ENCODE data around the gene BMPR1A. TPM values are rescaled to one million over a fixed set of nuclear protein-coding genes. Genes with fewer than 3 reads are reported as not detected.

The BMPR1A gene
- total and polyA plus RNA-seq, 7 experiments from 2014 or later = 2.1 to 11.3 (median 5.6) TPM

DNA sequence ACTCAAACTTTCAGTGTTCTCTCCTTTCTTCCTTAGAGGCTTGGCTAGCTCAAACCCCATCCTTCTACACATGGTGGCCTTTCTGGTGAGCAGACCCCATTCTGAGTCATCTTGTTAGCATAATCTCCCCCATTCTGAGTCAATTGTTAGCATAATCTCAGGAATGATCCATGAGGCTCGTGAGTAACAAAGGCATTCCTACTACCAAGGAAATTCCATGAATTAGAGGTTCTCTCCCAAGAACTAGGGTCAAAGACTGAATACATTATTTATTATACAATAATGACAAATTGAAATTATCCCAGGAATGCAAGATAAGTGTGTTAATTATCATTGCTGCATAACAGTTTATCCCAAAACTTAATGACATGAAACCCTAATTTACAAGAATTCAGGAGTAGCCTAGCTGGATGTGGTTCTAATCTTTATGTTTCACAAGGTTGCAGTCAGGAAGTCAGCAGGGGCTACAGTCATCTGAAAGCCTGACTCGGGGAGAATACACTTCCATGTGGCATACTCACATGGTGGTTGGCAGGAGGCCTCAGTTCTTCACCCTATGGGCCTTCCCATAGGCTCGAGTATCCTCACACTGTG, 100.8 kb downstream of the BMPR1A start:
- Mint-ChIP-seq H3K27ac (no peak overlapping the region), H3K4me3 (no peak overlapping the region), H3K36me3 (peaks cover 0 to 10% (median 3%) of the 10 kb centered on the region in 5 donors), H3K4me1 (no peaks in the 10 kb centered on the region), H3K27me3 (no peaks in the 10 kb centered on the region), H3K9me3 (peaks cover 0 to 8% (median 0%) of the 10 kb centered on the region in 11 donors)
- H3K9me3 ChIP-seq (ENCODE audit: control insufficient read depth in 2 of 3, low read length in 3 of 3) = no peaks in the 10 kb centered on the region
- H3K36me3 ChIP-seq (ENCODE audit: control insufficient read depth in 2 of 3, insufficient read depth in 3 of 3, low read length in 3 of 3) = no peaks in the 10 kb centered on the region
- DNase-seq (no peak), ATAC-seq (no peak)
- intact Hi-C loops (cut with micrococcal nuclease) = no loop called here
- H3K27ac ChIP-seq (ENCODE audit: low read depth, low read length) = no peak overlapping the region
- ChIA-PET CTCF (no interaction called here), POLR2A (no interaction called here)
- no peaks in the 10 kb centered on the region for H3K27me3 ChIP-seq (ENCODE audit: control insufficient read depth in 2 of 2, insufficient read depth in 2 of 2, low read length in 2 of 2)
- H3K4me3 ChIP-seq (ENCODE audit: low read length) = no peak overlapping the region
- no peaks in the 10 kb centered on the region for H3K4me1 ChIP-seq (ENCODE audit: control insufficient read depth in 2 of 2, insufficient read depth in 2 of 2, low read length in 2 of 2)

DNA sequence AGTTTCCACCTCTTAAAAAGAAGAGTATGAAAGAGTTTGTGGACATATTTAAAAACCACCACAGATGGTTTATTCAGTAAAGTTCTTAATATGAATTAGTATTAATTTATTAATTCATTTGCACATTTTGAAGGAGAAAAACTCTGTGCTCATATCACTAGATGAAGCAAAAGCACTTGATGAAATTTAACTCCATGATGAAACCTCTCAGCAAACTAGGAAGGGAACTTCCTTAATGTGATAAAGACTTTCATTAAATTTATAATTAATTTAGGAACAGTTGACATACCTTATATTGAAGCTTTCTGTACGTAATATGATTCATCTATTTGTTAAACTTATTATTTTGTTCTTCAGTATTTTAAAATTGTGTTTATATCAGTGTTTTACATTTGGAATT, 101.6 kb downstream of the BMPR1A start:
- Mint-ChIP-seq H3K27ac (no peak overlapping the region), H3K4me3 (no peak overlapping the region), H3K9me3 (peaks cover 0 to 5% (median 0%) of the 10 kb centered on the region in 11 donors), H3K4me1 (no peaks in the 10 kb centered on the region), H3K27me3 (no peaks in the 10 kb centered on the region), H3K36me3 (peaks cover 0 to 10% (median 3%) of the 10 kb centered on the region in 5 donors)
- ATAC-seq = no peak
- no peak for DNase-seq
- H3K36me3 ChIP-seq (ENCODE audit: control insufficient read depth in 2 of 3, insufficient read depth in 3 of 3, low read length in 3 of 3) = no peaks in the 10 kb centered on the region
- intact Hi-C loops (cut with micrococcal nuclease) = no loop called here
- H3K27ac ChIP-seq (ENCODE audit: low read depth, low read length) = no peak overlapping the region
- CTCF ChIA-PET = no interaction called here
- H3K27me3 ChIP-seq (ENCODE audit: control insufficient read depth in 2 of 2, insufficient read depth in 2 of 2, low read length in 2 of 2) = no peaks in the 10 kb centered on the region
- no peaks in the 10 kb centered on the region for H3K9me3 ChIP-seq (ENCODE audit: control insufficient read depth in 2 of 3, low read length in 3 of 3)
- no peaks in the 10 kb centered on the region for H3K4me1 ChIP-seq (ENCODE audit: control insufficient read depth in 2 of 2, insufficient read depth in 2 of 2, low read length in 2 of 2)
- POLR2A ChIA-PET = no interaction called here
- no peak overlapping the region for H3K4me3 ChIP-seq (ENCODE audit: low read length)

DNA sequence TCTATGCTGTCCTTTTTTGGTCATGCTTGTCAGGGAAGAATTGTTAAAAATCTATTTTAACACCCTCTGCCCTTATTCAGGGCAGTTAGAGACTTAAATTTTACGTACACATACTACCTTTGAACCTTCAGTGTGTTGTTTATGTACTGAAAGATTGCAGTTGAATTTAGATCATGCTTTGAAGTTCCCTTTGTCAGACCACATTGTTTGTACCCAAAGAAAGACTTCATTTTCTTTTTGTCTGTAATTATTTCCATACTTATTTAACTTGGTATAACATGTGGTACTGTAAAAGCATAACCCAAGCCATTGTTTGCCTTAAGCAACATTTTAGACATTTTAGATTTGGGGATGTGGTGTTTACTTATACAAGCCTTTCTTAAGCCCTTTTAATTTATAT, 104.9 kb downstream of the BMPR1A start:
- CTCF ChIA-PET = interaction anchor here (0.7 kb wide), 1 partner anchor 256 kb away, joined by 5 read pairs; no protein-coding TSS in a partner anchor
- no peaks in the 10 kb centered on the region for H3K4me1 ChIP-seq (ENCODE audit: control insufficient read depth in 2 of 2, insufficient read depth in 2 of 2, low read length in 2 of 2)
- H3K4me3 Mint-ChIP-seq = no peak overlapping the region
- H3K27me3 ChIP-seq (ENCODE audit: control insufficient read depth in 2 of 2, insufficient read depth in 2 of 2, low read length in 2 of 2) = no peaks in the 10 kb centered on the region
- no peaks in the 10 kb centered on the region for H3K9me3 ChIP-seq (ENCODE audit: control insufficient read depth in 2 of 3, low read length in 3 of 3)
- no peak overlapping the region for H3K27ac ChIP-seq (ENCODE audit: low read depth, low read length)
- no peaks in the 10 kb centered on the region for H3K9me3 Mint-ChIP-seq
- POLR2A ChIA-PET = no interaction called here
- H3K4me1 Mint-ChIP-seq = peaks cover 0 to 1% (median 0%) of the 10 kb centered on the region in 7 donors
- intact Hi-C loops (cut with micrococcal nuclease) = no loop called here
- peaks cover 0 to 5% (median 0%) of the 10 kb centered on the region in 5 donors for H3K36me3 Mint-ChIP-seq
- no peak overlapping the region for H3K4me3 ChIP-seq (ENCODE audit: low read length)
- no peaks in the 10 kb centered on the region for H3K36me3 ChIP-seq (ENCODE audit: control insufficient read depth in 2 of 3, insufficient read depth in 3 of 3, low read length in 3 of 3)
- no peak overlapping the region for H3K27ac Mint-ChIP-seq
- no peaks in the 10 kb centered on the region for H3K27me3 Mint-ChIP-seq
- ATAC-seq = no peak
- no peak for DNase-seq

GRCh38 chr10:86862373-86862772, 106.0 kb downstream of the BMPR1A start:
- intact Hi-C loops (cut with micrococcal nuclease) = no loop called here
- Mint-ChIP-seq H3K9me3 (no peaks in the 10 kb centered on the region), H3K36me3 (peaks cover 0 to 3% (median 0%) of the 10 kb centered on the region in 5 donors), H3K4me1 (peaks cover 0 to 1% (median 0%) of the 10 kb centered on the region in 7 donors), H3K4me3 (no peak overlapping the region), H3K27ac (no peak overlapping the region), H3K27me3 (no peaks in the 10 kb centered on the region)
- H3K4me1 ChIP-seq (ENCODE audit: control insufficient read depth in 2 of 2, insufficient read depth in 2 of 2, low read length in 2 of 2) = no peaks in the 10 kb centered on the region
- H3K27me3 ChIP-seq (ENCODE audit: control insufficient read depth in 2 of 2, insufficient read depth in 2 of 2, low read length in 2 of 2) = no peaks in the 10 kb centered on the region
- ChIA-PET POLR2A (no interaction called here), CTCF (no interaction called here)
- ATAC-seq (no peak), DNase-seq (no peak)
- H3K9me3 ChIP-seq (ENCODE audit: control insufficient read depth in 2 of 3, low read length in 3 of 3) = no peaks in the 10 kb centered on the region
- no peak overlapping the region for H3K27ac ChIP-seq (ENCODE audit: low read depth, low read length)
- no peaks in the 10 kb centered on the region for H3K36me3 ChIP-seq (ENCODE audit: control insufficient read depth in 2 of 3, insufficient read depth in 3 of 3, low read length in 3 of 3)
- H3K4me3 ChIP-seq (ENCODE audit: low read length) = no peak overlapping the region

DNA sequence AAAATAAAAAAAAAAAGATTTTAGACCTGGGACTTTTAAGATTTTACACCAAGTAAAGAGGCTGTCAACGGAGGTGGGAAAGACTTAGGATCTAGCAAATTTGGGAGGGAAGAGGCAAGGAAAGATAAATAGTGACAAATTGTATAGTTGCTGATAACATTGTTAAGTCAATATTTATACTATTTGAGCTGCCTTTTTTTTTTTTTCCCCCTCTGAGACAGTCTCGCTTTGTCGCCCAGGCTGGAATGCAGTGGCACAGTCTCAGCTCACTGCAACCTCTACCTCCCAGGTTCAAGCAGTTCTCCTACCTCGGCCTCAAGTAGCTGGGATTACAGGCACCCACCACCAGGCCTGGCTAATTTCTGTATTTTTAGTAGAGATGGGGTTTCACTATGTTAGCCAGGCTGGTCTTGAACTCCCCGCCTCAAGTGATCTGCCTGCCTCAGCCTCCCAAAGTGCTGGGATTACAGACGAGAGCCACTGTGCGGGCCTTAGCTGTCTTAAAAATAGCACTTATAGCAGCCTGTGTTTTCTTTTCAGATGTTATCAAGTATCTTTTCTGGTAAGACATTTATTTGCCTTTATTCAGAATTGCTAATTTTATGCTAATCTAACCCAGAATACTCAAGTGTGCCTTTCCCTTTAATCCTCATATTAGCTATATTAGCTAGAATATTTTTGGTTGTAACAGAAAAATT, 106.5 kb downstream of the BMPR1A start:
- Mint-ChIP-seq H3K27me3 (peaks cover 0 to 2% (median 0%) of the 10 kb centered on the region in 5 donors), H3K4me1 (peaks cover 0 to 1% (median 0%) of the 10 kb centered on the region in 7 donors), H3K27ac (no peak overlapping the region), H3K36me3 (peaks cover 0 to 4% (median 0%) of the 10 kb centered on the region in 5 donors), H3K4me3 (no peak overlapping the region), H3K9me3 (no peaks in the 10 kb centered on the region)
- ATAC-seq = no peak
- DNase-seq = no peak
- CTCF ChIA-PET = no interaction called here
- no peak overlapping the region for H3K4me3 ChIP-seq (ENCODE audit: low read length)
- intact Hi-C loops (cut with micrococcal nuclease) = no loop called here
- H3K27ac ChIP-seq (ENCODE audit: low read depth, low read length) = no peak overlapping the region
- H3K36me3 ChIP-seq (ENCODE audit: control insufficient read depth in 2 of 3, insufficient read depth in 3 of 3, low read length in 3 of 3) = no peaks in the 10 kb centered on the region
- POLR2A ChIA-PET = no interaction called here
- H3K27me3 ChIP-seq (ENCODE audit: control insufficient read depth in 2 of 2, insufficient read depth in 2 of 2, low read length in 2 of 2) = no peaks in the 10 kb centered on the region
- no peaks in the 10 kb centered on the region for H3K4me1 ChIP-seq (ENCODE audit: control insufficient read depth in 2 of 2, insufficient read depth in 2 of 2, low read length in 2 of 2)
- H3K9me3 ChIP-seq (ENCODE audit: control insufficient read depth in 2 of 3, low read length in 3 of 3) = no peaks in the 10 kb centered on the region

- Mint-ChIP-seq H3K4me3 (no peak overlapping the region), H3K27me3 (peaks cover 0 to 2% (median 0%) of the 10 kb centered on the region in 5 donors), H3K9me3 (no peaks in the 10 kb centered on the region), H3K27ac (no peak overlapping the region), H3K4me1 (peaks cover 0 to 1% (median 0%) of the 10 kb centered on the region in 7 donors), H3K36me3 (peaks cover 0 to 4% (median 0%) of the 10 kb centered on the region in 5 donors)
- ATAC-seq (no peak), DNase-seq (no peak)
- Histone ChIP-seq H3K4me1 (ENCODE audit: control insufficient read depth in 2 of 2, insufficient read depth in 2 of 2, low read length in 2 of 2) (no peaks in the 10 kb centered on the region), H3K27me3 (ENCODE audit: control insufficient read depth in 2 of 2, insufficient read depth in 2 of 2, low read length in 2 of 2) (no peaks in the 10 kb centered on the region), H3K9me3 (ENCODE audit: control insufficient read depth in 2 of 3, low read length in 3 of 3) (no peaks in the 10 kb centered on the region), H3K27ac (ENCODE audit: low read depth, low read length) (no peak overlapping the region), H3K36me3 (ENCODE audit: control insufficient read depth in 2 of 3, insufficient read depth in 3 of 3, low read length in 3 of 3) (no peaks in the 10 kb centered on the region), H3K4me3 (ENCODE audit: low read length) (no peak overlapping the region)
- CTCF ChIA-PET = no interaction called here
- intact Hi-C loops (cut with micrococcal nuclease) = no loop called here
- POLR2A ChIA-PET = no interaction called here
These were observed 107.0 kb downstream of the BMPR1A start for GRCh38 chr10:86863484-86863842.
